Small intestine (tissue), 7 donors: ENCODE results near the gene POLR2L. TPM values are rescaled to one million over a fixed set of nuclear protein-coding genes. Genes with fewer than 3 reads are reported as not detected.

Experiments used
- DNase-seq, 2 donors: peaks; one replicate each; pipeline versions ENCODE4 v3.0.0 to v3.0.0-alpha.2; 2013
- FAIRE-seq: peaks from 2 replicates; lab custom pipeline; 2012; peaks lifted over from hg19 to GRCh38; lab: Jason Lieb, UNC
- H3K27ac ChIP-seq, 3 donors: one replicate each; pipeline ENCODE4 v1.5.1; 2013; ENCODE audit warnings: low read length in 2 of 3, mild to moderate bottlenecking in 2 of 3, control low read depth in 1 of 3, inconsistent platforms in 1 of 3, low read depth in 1 of 3, moderate library complexity in 1 of 3
- H3K27me3 ChIP-seq, 3 donors: one replicate each; pipeline ENCODE4 v1.6.1; 2013; ENCODE audit warnings: low read length in 3 of 3, inconsistent platforms in 1 of 3; ENCODE audit not compliant: control insufficient read depth in 3 of 3, insufficient read depth in 3 of 3
- H3K36me3 ChIP-seq, 3 donors: one replicate each; pipeline ENCODE4 v1.6.1; 2013; ENCODE audit warnings: low read length in 3 of 3, inconsistent platforms in 1 of 3, low read depth in 1 of 3, mild to moderate bottlenecking in 1 of 3, moderate library complexity in 1 of 3; ENCODE audit not compliant: control insufficient read depth in 3 of 3, insufficient read depth in 2 of 3
- H3K4me1 ChIP-seq, 3 donors: one replicate each; pipeline ENCODE4 v1.6.1; 2013; ENCODE audit warnings: low read length in 2 of 3, inconsistent platforms in 1 of 3, low read depth in 1 of 3, mild to moderate bottlenecking in 1 of 3, moderate library complexity in 1 of 3; ENCODE audit not compliant: control insufficient read depth in 3 of 3, insufficient read depth in 2 of 3
- H3K4me3 ChIP-seq, 3 donors: one replicate each; pipeline ENCODE4 v1.5.1; 2013; ENCODE audit warnings: low read length in 3 of 3, control low read depth in 1 of 3, inconsistent platforms in 1 of 3, low read depth in 1 of 3, mild to moderate bottlenecking in 1 of 3, moderate library complexity in 1 of 3
- H3K9me3 ChIP-seq, 2 donors: one replicate each; pipeline ENCODE4 v1.6.1; 2013; ENCODE audit warnings: low read depth in 1 of 2, low read length in 1 of 2; ENCODE audit not compliant: control insufficient read depth in 2 of 2, insufficient read depth in 1 of 2
- WGBS, 3 donors: extraction: QIAGEN DNeasy Blood & Tissue Kit; methylation state at CpG; one replicate each; pipeline ENCODE4 v1.1.7; 2013; 5-methylcytosine and 5-hydroxymethylcytosine counted together
- polyA plus RNA-seq, 4 donors: library from polyadenylated mRNA; stranded (reverse) in 3 of 4; unstranded in 1 of 4; fragments of 200-250 nt in 3 of 4; fragments of 120-200 nt in 1 of 4; gene quantifications; one replicate each; pipeline versions ENCODE4 v1.2.1 to v1.2.3, GENCODE V29; 2013
- donor health status: healthy with polysubstance abuse.
- donor health status: control.
- donor health status: control.
- donor health status: Bipolar disorder and iron deficiency.
- donor health status: healthy.

Gene POLR2L
- polyA plus RNA-seq, 4 donors: 82.9 to 140 (median 132) TPM

GRCh38 chr11:813072-813455 lies 29.3 kb downstream of the POLR2L start:
- Histone ChIP-seq H3K4me3 (no peak overlapping the region), H3K9me3 (no peaks in the 10 kb centered on the region), H3K27ac (no peak overlapping the region), H3K27me3 (no peaks in the 10 kb centered on the region), H3K36me3 (peaks cover 17 to 62% (median 18%) of the 10 kb centered on the region in 3 donors), H3K4me1 (peaks cover 0 to 15% (median 3%) of the 10 kb centered on the region in 3 donors)
- WGBS, 3 donors: 87 to 91% (median 89%) methylated on average over 6 of the region's 6 CpGs
- DNase-seq (no peak), FAIRE-seq (no peak)

GRCh38 chr11:812390-812789 lies 29.9 kb downstream of the POLR2L start:
- 61 to 80% (median 79%) methylated on average over 3 of the region's 3 CpGs for WGBS, 3 donors
- FAIRE-seq: no peak
- H3K27me3 ChIP-seq: no peaks in the 10 kb centered on the region
- H3K9me3 ChIP-seq: no peaks in the 10 kb centered on the region
- H3K36me3 ChIP-seq: peaks cover 17 to 62% (median 18%) of the 10 kb centered on the region in 3 donors
- peaks cover 0 to 15% (median 3%) of the 10 kb centered on the region in 3 donors for H3K4me1 ChIP-seq
- H3K27ac ChIP-seq: no peak overlapping the region
- no peak for DNase-seq
- H3K4me3 ChIP-seq: no peak overlapping the region

- peak overlapping the region in 1 of 3 donors; percentile 11 for H3K27ac ChIP-seq
- FAIRE-seq: no peak
- WGBS, 3 donors: 52 to 58% (median 52%) methylated on average over 14 of the region's 14 CpGs
Measured at GRCh38 chr11:811446-812245, 30.7 kb downstream of the POLR2L start.

GRCh38 chr11:810040-810567 lies 32.2 kb downstream of the POLR2L start:
- Histone ChIP-seq H3K27ac (peak overlapping the region; percentile 68 to 99 (median 98)), H3K9me3 (no peaks in the 10 kb centered on the region), H3K4me3 (peak overlapping the region; percentile 74 to 98 (median 86)), H3K4me1 (peaks cover 0 to 18% (median 3%) of the 10 kb centered on the region in 3 donors), H3K27me3 (no peaks in the 10 kb centered on the region), H3K36me3 (peaks cover 15 to 48% (median 18%) of the 10 kb centered on the region in 3 donors)
- DNase-seq (peak in 1 of 2 donors; percentile 48), FAIRE-seq (no peak)
- WGBS, 3 donors: 0 to 1% (median 0%) methylated on average over 43 to 55 of the region's 55 CpGs

More at GRCh38 chr11:811446-812245, 30.7 kb downstream of the POLR2L start:
- Histone ChIP-seq H3K27me3 (no peaks in the 10 kb centered on the region), H3K36me3 (peaks cover 17 to 62% (median 18%) of the 10 kb centered on the region in 3 donors), H3K9me3 (no peaks in the 10 kb centered on the region), H3K4me1 (peaks cover 0 to 15% (median 3%) of the 10 kb centered on the region in 3 donors), H3K4me3 (peak overlapping the region in 1 of 3 donors; percentile 98)
- peak in 1 of 2 donors; percentile 29 for DNase-seq

- H3K36me3 ChIP-seq: peaks cover 13 to 42% (median 18%) of the 10 kb centered on the region in 3 donors
- H3K4me3 ChIP-seq: peak within 1 kb of the TSS; percentile 74 to 98 (median 86)
- 0% methylated on average over 56 to 81 of the region's 81 CpGs for WGBS, 3 donors
- DNase-seq: peak; percentile 98 to 99
- no peaks in the 10 kb centered on the region for H3K9me3 ChIP-seq
- H3K27me3 ChIP-seq: no peaks in the 10 kb centered on the region
- peaks cover 0 to 22% (median 3%) of the 10 kb centered on the region in 3 donors for H3K4me1 ChIP-seq
- FAIRE-seq: no peak
- H3K27ac ChIP-seq: peak within 1 kb of the TSS; percentile 96 to 99 (median 98)
Measured at GRCh38 chr11:809287-810039, 32.9 kb downstream of the POLR2L start, which contains the start of gene RPLP2. TSS of gene RPLP2 (plus strand) at chr11:809967. CDS start at chr11:810235, 268 bp downstream.

- Histone ChIP-seq H3K4me3 (peak overlapping the region; percentile 54 to 98 (median 74)), H3K9me3 (no peaks in the 10 kb centered on the region), H3K27me3 (no peaks in the 10 kb centered on the region), H3K27ac (peak overlapping the region; percentile 96 to 99 (median 98)), H3K36me3 (peaks cover 10 to 37% (median 18%) of the 10 kb centered on the region in 3 donors), H3K4me1 (peaks cover 0 to 30% (median 3%) of the 10 kb centered on the region in 3 donors)
- no peak for DNase-seq
- WGBS, 3 donors: 22 to 26% (median 26%) methylated on average over 36 of the region's 36 CpGs
- no peak for FAIRE-seq
Measured at GRCh38 chr11:808427-809286, 33.7 kb downstream of the POLR2L start.

GRCh38 chr11:804599-804964 lies 37.7 kb downstream of the POLR2L start:
- DNase-seq (peak in 1 of 2 donors; percentile 25), FAIRE-seq (no peak)
- peaks cover 0 to 42% (median 3%) of the 10 kb centered on the region in 3 donors for H3K36me3 ChIP-seq
- H3K4me3 ChIP-seq: peak overlapping the region; percentile 33 to 59 (median 46)
- 2 to 4% (median 4%) methylated on average over 9 to 18 of the region's 18 CpGs for WGBS, 3 donors
- H3K27ac ChIP-seq: peak overlapping the region in 2 of 3 donors; percentile 32 to 58
- no peaks in the 10 kb centered on the region for H3K27me3 ChIP-seq
- H3K4me1 ChIP-seq: peaks cover 0 to 26% (median 3%) of the 10 kb centered on the region in 3 donors
- H3K9me3 ChIP-seq: no peaks in the 10 kb centered on the region
